ENCODE measurements around the gene NPEPPS. TPM values are rescaled to one million over a fixed set of nuclear protein-coding genes. Genes with fewer than 3 reads are reported as not detected.
A peak's percentile ranks its signal among the peaks of the same experiment; 100 is the strongest.

NPEPPS gene
- total and polyA plus RNA-seq, 2 of the 13 experiments (the other 11 are each of a cell fraction or from before 2014, with no cell fraction given): 53.5 to 127 TPM

DNA sequence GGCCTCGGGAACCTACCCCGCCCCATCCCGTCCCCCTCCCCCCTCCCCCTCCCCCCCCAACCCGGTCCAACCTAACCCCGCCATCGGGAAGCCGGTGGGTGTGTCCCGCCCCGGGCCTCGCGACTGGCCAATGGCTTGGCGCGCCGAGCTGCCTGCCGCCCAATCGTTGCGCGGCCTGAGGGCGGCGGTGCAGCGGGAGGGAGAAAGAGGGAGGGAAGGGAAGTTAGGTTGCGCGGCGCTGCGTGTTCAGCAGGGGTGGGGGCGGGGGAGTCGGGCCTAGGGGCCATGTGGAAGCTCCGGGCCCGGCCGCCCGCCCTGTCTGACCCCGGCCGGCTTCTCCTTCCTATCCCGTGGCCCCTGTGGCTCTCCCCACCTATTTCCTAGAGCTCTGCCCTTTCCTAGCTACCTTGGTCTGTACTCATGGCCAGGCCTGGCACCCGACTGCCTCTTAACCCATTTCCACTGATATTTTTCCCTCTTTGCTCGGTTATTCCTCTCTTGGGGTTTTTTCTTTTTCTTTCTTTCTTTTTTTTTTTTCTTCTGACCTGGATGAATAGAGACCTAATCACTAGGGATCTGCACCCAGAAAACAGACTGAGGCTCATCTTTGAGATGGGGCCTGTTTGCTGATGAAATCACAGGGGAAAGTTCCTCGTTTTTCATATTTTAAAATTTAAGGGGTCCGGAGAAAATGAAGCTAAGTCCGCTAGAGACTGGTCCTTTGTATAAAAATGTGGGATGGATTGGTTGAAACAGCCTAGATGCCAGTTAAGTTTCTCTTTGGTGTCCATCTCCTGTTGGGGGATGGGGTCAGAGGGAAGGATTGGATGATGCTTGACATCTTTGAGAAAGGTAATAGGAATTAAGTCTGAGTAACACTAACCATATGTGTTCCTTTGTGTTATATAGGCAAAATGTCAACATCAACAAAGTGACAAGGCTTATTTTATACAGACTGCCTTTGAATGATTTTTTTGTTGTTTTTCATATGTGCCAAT is 119.9 kb downstream of the NPEPPS start (continued):
- TF ChIP-seq ZBTB20 (CRISPR knock-in tag; IDR thresholded peaks at IDR 0.05; ENCODE audit: borderline replicate concordance, low read depth): no peak
- TF ChIP-seq ZNF12 (CRISPR knock-in tag; IDR thresholded peaks at IDR 0.05): no peak
- 0 out of 2 replicates have a peak, but pooled peaks have one; percentile 65 for TF ChIP-seq ZSCAN12 (CRISPR knock-in tag; IDR thresholded peaks at IDR 0.05)
- no peak for TF ChIP-seq WIZ (CRISPR knock-in tag; IDR thresholded peaks at IDR 0.05)
- peak; percentile 29; the same call in 1 of the 2 replicates for TF ChIP-seq CBX5 (CRISPR knock-in tag; IDR thresholded peaks at IDR 0.05; ENCODE audit: borderline replicate concordance)
- 0 out of 2 replicates have a peak, but pooled peaks have one; percentile 17 for TF ChIP-seq FOXC1 (CRISPR knock-in tag; IDR thresholded peaks at IDR 0.05; ENCODE audit: borderline replicate concordance)
- TF ChIP-seq ZMYM4 (CRISPR knock-in tag; IDR thresholded peaks at IDR 0.05): peak; percentile 76
- TF ChIP-seq HNRNPLL (IDR thresholded peaks at IDR 0.05; ENCODE audit: low read depth, low read length, poor library complexity, severe bottlenecking): peak; percentile 65
- TF ChIP-seq, protein P1, sequence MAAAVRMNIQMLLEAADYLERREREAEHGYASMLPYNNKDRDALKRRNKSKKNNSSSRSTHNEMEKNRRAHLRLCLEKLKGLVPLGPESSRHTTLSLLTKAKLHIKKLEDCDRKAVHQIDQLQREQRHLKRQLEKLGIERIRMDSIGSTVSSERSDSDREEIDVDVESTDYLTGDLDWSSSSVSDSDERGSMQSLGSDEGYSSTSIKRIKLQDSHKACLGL (CRISPR knock-in tag; IDR thresholded peaks at IDR 0.05): peak; percentile 96; the same call in 1 of the 2 replicates
- TF ChIP-seq, protein P2, sequence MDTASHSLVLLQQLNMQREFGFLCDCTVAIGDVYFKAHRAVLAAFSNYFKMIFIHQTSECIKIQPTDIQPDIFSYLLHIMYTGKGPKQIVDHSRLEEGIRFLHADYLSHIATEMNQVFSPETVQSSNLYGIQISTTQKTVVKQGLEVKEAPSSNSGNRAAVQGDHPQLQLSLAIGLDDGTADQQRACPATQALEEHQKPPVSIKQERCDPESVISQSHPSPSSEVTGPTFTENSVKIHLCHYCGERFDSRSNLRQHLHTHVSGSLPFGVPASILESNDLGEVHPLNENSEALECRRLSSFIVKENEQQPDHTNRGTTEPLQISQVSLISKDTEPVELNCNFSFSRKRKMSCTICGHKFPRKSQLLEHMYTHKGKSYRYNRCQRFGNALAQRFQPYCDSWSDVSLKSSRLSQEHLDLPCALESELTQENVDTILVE (CRISPR knock-in tag; IDR thresholded peaks at IDR 0.05): peak; percentile 80
- TF ChIP-seq, protein P3, sequence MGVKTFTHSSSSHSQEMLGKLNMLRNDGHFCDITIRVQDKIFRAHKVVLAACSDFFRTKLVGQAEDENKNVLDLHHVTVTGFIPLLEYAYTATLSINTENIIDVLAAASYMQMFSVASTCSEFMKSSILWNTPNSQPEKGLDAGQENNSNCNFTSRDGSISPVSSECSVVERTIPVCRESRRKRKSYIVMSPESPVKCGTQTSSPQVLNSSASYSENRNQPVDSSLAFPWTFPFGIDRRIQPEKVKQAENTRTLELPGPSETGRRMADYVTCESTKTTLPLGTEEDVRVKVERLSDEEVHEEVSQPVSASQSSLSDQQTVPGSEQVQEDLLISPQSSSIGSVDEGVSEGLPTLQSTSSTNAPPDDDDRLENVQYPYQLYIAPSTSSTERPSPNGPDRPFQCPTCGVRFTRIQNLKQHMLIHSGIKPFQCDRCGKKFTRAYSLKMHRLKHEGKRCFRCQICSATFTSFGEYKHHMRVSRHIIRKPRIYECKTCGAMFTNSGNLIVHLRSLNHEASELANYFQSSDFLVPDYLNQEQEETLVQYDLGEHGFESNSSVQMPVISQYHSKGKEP (CRISPR knock-in tag; IDR thresholded peaks at IDR 0.05): no peak
- TF ChIP-seq ZNF235 (CRISPR knock-in tag; IDR thresholded peaks at IDR 0.05; ENCODE audit: borderline replicate concordance): 0 out of 2 replicates have a peak, but pooled peaks have one; percentile 40
- 0 out of 2 replicates have a peak, but pooled peaks have one; percentile 40 for TF ChIP-seq ZFP37 (CRISPR knock-in tag; IDR thresholded peaks at IDR 0.05; ENCODE audit: borderline replicate concordance)
- TF ChIP-seq, protein P4, sequence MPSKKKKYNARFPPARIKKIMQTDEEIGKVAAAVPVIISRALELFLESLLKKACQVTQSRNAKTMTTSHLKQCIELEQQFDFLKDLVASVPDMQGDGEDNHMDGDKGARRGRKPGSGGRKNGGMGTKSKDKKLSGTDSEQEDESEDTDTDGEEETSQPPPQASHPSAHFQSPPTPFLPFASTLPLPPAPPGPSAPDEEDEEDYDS (CRISPR knock-in tag; IDR thresholded peaks at IDR 0.05): 0 out of 2 replicates have a peak, but pooled peaks have one; percentile 26
- no peak for TF ChIP-seq GFI1 (CRISPR knock-in tag; IDR thresholded peaks at IDR 0.05; ENCODE audit: borderline replicate concordance)
- 0 out of 2 replicates have a peak, but pooled peaks have one; percentile 35 for TF ChIP-seq NCOA2 (CRISPR knock-in tag; IDR thresholded peaks at IDR 0.05)
- TF ChIP-seq ONECUT2 (CRISPR knock-in tag; IDR thresholded peaks at IDR 0.05): 0 out of 2 replicates have a peak, but pooled peaks have one; percentile 7
- TF ChIP-seq, protein P5, sequence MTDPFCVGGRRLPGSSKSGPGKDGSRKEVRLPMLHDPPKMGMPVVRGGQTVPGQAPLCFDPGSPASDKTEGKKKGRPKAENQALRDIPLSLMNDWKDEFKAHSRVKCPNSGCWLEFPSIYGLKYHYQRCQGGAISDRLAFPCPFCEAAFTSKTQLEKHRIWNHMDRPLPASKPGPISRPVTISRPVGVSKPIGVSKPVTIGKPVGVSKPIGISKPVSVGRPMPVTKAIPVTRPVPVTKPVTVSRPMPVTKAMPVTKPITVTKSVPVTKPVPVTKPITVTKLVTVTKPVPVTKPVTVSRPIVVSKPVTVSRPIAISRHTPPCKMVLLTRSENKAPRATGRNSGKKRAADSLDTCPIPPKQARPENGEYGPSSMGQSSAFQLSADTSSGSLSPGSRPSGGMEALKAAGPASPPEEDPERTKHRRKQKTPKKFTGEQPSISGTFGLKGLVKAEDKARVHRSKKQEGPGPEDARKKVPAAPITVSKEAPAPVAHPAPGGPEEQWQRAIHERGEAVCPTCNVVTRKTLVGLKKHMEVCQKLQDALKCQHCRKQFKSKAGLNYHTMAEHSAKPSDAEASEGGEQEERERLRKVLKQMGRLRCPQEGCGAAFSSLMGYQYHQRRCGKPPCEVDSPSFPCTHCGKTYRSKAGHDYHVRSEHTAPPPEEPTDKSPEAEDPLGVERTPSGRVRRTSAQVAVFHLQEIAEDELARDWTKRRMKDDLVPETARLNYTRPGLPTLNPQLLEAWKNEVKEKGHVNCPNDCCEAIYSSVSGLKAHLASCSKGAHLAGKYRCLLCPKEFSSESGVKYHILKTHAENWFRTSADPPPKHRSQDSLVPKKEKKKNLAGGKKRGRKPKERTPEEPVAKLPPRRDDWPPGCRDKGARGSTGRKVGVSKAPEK (CRISPR knock-in tag; IDR thresholded peaks at IDR 0.05; ENCODE audit: borderline replicate concordance): 0 out of 2 replicates have a peak, but pooled peaks have one; percentile 56
